Memory B cell (primary cell): Measurements from ENCODE around the gene S100A16.
A peak's percentile ranks its signal among the peaks of the same experiment; 100 is the strongest.

Experiments
- ATAC-seq: fragments of 150-1000 bp; cut with Tn5 transposase; 2 replicates; pipeline ENCODE4 v1.10.0; 2021; ENCODE audit warnings: low read depth, mild to moderate bottlenecking, moderate library complexity
- DNase-seq, 2 donors: peaks; one replicate each; pipeline ENCODE4 v3.0.0; 2022; ENCODE audit warnings: low spot score in 2 of 2
- H3K27ac Mint-ChIP-seq: one replicate; pipeline ENCODE4 v1.8.0; 2022; ENCODE audit warnings: mild to moderate bottlenecking, moderate library complexity, mixed read lengths
- H3K27me3 Mint-ChIP-seq: one replicate; pipeline ENCODE4 v1.8.0; 2022; ENCODE audit warnings: mixed read lengths
- H3K36me3 Mint-ChIP-seq: one replicate; pipeline ENCODE4 v1.8.0; 2022; ENCODE audit warnings: mild to moderate bottlenecking, mixed read lengths
- H3K4me1 Mint-ChIP-seq: one replicate; pipeline ENCODE4 v1.8.0; 2022; ENCODE audit warnings: mixed read lengths
- H3K4me3 Mint-ChIP-seq: one replicate; pipeline ENCODE4 v1.8.0; 2022; ENCODE audit warnings: mild to moderate bottlenecking, moderate library complexity, mixed read lengths
- H3K9me3 Mint-ChIP-seq: one replicate; pipeline ENCODE4 v1.8.0; 2022; ENCODE audit warnings: mixed read lengths

The S100A16 gene

DNA sequence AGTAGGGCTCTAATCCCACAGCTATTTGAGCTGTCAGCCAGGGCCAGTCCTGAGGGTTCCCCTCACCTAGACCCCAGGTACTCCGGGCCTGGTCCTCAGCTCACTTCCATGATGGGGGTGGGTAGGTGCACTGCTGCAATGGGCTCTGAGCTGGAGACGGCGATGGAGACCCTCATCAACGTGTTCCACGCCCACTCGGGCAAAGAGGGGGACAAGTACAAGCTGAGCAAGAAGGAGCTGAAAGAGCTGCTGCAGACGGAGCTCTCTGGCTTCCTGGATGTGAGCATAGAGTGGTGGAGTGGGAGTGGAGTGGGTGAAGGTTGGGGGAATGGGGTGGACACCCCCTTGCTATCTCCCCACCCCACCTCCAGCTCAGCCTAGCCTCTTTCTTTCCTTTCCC lies 17.4 kb upstream of the S100A16 start:
- Mint-ChIP-seq H3K36me3 (peaks cover 3% of the 10 kb centered on the region), H3K4me3 (no peak overlapping the region), H3K4me1 (peaks cover 32% of the 10 kb centered on the region), H3K27me3 (no peaks in the 10 kb centered on the region), H3K9me3 (no peaks in the 10 kb centered on the region), H3K27ac (no peak overlapping the region)
- DNase-seq (no peak), ATAC-seq (no peak)

DNA sequence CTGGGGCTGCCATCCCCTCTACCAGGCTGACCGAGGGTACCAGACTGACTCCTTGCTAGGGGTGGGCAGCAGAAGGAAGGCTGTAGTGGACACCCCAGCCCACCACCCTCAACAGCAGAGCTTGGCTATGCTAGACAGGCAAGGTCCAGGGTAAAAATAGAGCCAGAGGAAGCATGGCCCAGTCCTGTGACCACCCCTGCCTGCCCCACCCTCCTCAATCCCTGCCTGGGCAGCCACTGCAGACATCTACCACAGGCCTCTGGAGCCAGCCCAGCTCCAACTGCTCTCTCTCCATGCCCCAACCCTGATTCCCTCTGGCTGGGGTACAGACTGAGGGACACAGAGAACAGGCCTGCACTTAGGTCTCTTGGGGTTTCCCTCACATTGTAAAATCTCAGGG lies 17.0 kb upstream of the S100A16 start:
- Mint-ChIP-seq H3K4me3 (no peak overlapping the region), H3K9me3 (no peaks in the 10 kb centered on the region), H3K27me3 (no peaks in the 10 kb centered on the region), H3K36me3 (peaks cover 3% of the 10 kb centered on the region), H3K27ac (no peak overlapping the region), H3K4me1 (peaks cover 32% of the 10 kb centered on the region)
- ATAC-seq (no peak), DNase-seq (no peak)

DNA sequence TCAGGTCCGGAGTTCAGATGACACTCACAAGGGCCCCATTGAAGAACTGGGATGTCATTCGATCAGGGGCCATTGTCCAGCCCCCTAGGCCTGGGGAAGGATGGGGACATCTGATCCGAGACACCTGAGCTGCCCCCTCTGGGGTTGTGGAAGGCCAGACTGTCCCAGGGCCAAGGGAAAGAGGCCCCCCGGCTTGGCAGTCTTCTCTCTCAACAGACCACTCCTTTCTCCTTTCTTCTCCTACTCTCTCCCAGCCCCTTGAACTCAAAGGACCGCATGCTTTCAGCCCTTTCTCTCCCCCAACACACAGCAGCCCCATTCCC lies 16.4 kb upstream of the S100A16 start:
- H3K27me3 Mint-ChIP-seq, result no peaks in the 10 kb centered on the region
- DNase-seq (no peak), ATAC-seq (no peak)
- H3K9me3 Mint-ChIP-seq, result no peaks in the 10 kb centered on the region
- H3K4me3 Mint-ChIP-seq, result no peak overlapping the region
- H3K4me1 Mint-ChIP-seq, result peaks cover 31% of the 10 kb centered on the region
- H3K27ac Mint-ChIP-seq, result peak overlapping the region; percentile 46
- peaks cover 2% of the 10 kb centered on the region for H3K36me3 Mint-ChIP-seq

DNA sequence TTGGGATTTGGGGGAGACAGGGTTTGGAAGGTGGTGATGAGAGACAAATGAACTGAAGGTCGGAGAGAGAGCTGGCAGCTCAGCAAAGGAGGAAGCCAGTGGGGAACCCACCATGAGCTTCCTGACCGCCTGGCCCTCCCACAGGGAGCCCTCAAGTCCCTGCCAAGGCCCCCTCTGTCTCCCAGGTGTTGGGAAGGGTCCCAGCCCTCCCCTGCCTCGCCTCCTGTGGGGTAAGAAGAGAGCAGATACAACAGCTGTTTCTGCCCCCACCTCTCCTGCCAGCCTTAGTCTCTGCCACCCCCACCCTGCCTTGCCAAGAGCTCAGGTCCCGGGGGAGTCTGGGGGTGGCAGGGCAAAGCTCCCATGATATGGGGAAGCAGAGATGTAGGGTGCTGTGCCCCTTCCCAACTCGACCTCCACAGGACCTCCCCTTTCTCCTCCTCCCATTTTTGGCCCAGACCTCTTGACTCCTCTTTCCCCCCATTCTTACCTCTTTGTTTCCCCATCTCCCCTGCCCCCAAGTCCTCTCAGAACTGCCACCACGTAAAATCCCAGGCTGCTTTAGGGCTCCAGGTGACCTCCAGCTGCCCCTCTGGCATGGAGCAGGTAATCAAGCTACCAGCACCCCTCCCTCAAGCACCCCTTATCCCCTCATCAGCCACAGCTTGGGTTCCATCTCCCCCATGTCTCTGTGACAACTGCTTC lies 15.9 kb upstream of the S100A16 start:
- H3K27me3 Mint-ChIP-seq, result no peaks in the 10 kb centered on the region
- H3K4me1 Mint-ChIP-seq, result peaks cover 29% of the 10 kb centered on the region
- no peak overlapping the region for H3K4me3 Mint-ChIP-seq
- H3K27ac Mint-ChIP-seq, result peak overlapping the region; percentile 46
- no peaks in the 10 kb centered on the region for H3K9me3 Mint-ChIP-seq
- DNase-seq, result no peak
- no peaks in the 10 kb centered on the region for H3K36me3 Mint-ChIP-seq
- ATAC-seq, result no peak

DNA sequence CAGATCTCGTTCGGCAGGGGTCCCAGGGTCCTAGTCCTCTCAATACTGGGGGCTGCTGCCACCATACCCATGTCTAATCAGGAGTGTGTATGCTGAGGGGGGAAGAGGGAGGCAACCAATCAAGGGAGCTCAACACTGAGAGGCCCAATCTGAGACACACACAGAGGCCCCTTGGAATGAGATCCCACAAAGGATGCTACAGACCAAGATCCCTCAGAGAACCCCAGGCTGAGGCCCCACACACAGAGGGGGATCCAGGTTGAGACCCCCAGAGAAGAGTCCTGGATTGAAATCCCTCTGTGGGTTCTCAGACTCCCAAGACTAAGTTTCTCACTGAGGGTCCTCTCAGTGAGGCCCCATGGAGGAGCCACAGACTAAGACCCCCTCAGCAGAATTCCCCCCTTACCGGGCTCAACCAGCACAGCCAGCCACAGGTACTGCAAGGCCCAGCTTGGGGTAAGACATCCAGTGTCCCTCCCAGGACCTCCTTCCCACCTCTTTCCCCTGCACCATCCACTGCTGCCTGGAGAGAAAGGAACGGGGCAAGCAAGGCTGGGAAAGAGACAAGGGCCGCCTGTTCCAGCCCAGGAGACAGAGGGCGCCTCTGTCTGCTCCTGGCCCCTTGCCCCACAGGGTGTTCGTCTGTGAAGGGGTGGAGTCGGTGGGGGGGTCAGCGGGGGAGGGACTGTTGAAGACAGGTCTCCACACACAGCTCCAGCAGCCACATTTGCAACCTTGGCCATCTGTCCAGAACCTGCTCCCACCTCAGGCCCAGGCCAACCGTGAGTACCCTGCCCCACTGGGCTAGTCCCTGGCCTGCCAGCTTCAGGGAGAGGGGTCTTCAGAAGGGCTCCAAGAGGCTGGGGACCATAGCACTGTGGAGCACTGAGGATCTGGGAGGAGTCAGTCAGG lies 15.0 kb upstream of the S100A16 start, which contains the start of gene S100A1:
Gene S100A1, plus strand, starts transcription at position 720 of the 912 bp plus-strand sequence. CDS start 2,088 bp downstream, outside the sequence.
- H3K36me3 Mint-ChIP-seq, result no peaks in the 10 kb centered on the region
- peak within 1 kb of the TSS; percentile 71 for H3K4me3 Mint-ChIP-seq
- no peaks in the 10 kb centered on the region for H3K9me3 Mint-ChIP-seq
- DNase-seq (no peak), ATAC-seq (no peak)
- no peaks in the 10 kb centered on the region for H3K27me3 Mint-ChIP-seq
- H3K4me1 Mint-ChIP-seq, result peaks cover 26% of the 10 kb centered on the region
- peak within 1 kb of the TSS; percentile 46 for H3K27ac Mint-ChIP-seq

DNA sequence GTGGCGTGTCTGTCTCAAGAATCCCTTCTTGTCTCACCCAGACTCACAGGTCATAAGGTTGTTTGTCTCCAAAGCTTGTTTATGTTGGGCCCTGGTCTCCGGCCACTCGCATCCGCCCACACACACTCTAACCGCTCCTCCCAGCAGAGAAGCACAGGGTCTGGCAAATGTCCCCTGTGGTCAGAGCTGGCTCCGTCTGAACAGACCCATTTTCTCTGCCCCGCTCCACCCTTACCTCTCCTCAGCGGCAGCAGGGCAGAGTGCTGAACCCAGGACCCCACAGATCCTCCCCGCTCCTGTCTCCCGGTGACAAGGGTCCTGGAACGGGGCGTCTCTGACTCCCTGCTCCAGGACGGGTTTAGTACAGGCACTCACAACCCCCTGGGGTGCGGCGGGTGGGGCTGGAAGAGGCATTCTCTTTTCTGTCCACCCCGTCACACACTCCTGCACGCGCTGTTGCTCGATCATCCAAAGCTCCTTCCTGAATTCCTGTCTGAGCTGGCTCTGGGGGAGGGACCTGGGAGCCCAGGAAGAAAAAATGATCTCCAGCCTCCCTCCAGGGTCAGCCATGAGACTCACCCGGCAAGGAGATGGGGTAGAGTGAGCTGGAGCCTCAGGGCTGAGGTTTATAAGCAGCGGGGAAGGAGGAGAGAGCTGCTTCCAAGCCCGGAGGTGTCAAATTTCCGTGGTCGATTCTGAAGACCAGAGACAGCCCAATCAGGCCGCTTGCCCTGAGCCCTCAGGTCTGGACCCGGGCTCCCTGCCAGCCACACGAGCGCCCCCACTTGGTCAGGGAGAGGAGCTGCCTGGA lies 14.2 kb upstream of the S100A16 start, which contains the start of gene S100A13:
Gene S100A13, minus strand, starts transcription at position 602 of the 811 bp plus-strand sequence. CDS start 1,033 bp downstream, outside the sequence.
- peak within 1 kb of the TSS; percentile 71 for H3K4me3 Mint-ChIP-seq
- H3K9me3 Mint-ChIP-seq, result no peaks in the 10 kb centered on the region
- peak within 1 kb of the TSS; percentile 7 for H3K27ac Mint-ChIP-seq
- H3K27me3 Mint-ChIP-seq, result no peaks in the 10 kb centered on the region
- H3K4me1 Mint-ChIP-seq, result peaks cover 25% of the 10 kb centered on the region
- DNase-seq (no peak), ATAC-seq (peak; percentile 43)
- no peaks in the 10 kb centered on the region for H3K36me3 Mint-ChIP-seq

DNA sequence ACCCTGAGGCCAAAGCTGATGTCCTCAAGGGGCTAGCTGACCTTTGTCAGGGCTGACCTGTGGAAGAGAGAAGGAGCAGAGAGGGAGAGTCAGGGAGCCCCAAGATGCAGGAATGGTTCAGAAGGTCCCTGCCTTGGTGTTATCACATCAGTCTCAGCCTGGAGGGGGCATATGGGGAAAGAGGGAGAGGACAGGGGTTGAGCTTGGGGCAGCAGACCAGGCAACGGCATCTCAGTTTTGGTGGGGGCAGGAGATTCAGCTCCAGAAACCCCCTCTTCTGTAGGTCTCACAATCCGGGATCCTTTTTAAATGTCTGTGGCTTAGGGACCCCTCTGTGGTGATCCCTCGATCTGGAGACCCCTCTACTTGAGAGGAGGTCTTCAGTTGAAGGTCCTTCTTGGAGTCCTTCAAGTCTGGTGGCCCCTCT lies 13.6 kb upstream of the S100A16 start:
- DNase-seq (no peak), ATAC-seq (no peak)
- Mint-ChIP-seq H3K27ac (no peak overlapping the region), H3K27me3 (no peaks in the 10 kb centered on the region), H3K36me3 (no peaks in the 10 kb centered on the region), H3K4me3 (no peak overlapping the region), H3K4me1 (peaks cover 25% of the 10 kb centered on the region), H3K9me3 (no peaks in the 10 kb centered on the region)

DNA sequence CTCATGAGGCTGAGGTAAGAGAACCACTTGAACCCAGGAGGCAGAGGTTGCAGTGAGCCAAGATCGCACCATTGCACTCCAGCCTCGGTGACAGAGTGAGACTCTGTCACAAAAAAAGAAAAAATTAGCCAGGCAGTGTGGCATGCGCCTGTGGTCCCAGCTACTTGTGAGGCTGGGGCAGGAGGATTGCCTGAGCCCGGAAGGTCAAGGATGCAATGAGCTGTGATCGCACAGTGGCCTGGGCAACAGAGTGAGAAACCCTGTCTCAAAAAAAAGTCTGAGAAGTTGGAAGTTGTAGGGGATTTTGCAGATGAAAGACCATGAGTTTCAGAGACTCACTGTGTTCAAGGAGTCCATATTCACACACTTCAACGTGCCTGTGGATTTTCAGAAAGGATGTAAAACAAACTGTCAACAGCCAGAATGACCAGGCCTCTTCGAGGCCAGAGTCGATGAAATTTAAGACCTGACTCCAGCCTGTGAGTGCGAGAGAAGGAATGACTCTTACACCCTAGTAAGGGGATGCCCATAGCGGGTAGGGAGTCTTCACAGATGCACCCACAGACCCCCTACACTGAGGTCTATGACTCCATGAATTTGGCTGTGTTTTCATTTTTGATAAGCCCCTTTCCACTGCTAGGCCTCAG lies 12.2 kb upstream of the S100A16 start:
- Mint-ChIP-seq H3K27me3 (no peaks in the 10 kb centered on the region), H3K4me3 (no peak overlapping the region), H3K9me3 (no peaks in the 10 kb centered on the region), H3K36me3 (no peaks in the 10 kb centered on the region), H3K27ac (no peak overlapping the region), H3K4me1 (peaks cover 25% of the 10 kb centered on the region)
- DNase-seq (no peak), ATAC-seq (no peak)

DNA sequence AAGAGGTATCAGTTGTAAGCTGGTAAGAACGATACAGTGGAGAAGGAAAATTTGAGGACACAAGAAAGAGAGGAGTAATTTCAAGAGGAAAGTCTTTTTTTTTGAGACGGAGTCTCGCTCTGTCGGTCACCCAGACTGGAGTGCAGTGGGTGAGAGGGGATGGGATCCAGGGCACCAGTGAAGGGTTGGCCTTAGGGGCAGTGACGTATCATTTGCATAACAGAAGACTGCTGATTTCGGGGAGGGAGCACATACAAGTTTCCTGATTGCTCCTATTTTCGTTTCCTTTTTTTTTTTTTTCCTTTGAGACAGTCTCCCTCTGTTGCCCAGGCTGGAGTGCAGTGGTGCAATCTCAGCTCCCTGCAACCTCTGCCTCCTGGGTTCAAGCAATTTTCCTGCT lies 10.2 kb upstream of the S100A16 start:
- no peaks in the 10 kb centered on the region for H3K36me3 Mint-ChIP-seq
- no peak overlapping the region for H3K4me3 Mint-ChIP-seq
- H3K9me3 Mint-ChIP-seq, result no peaks in the 10 kb centered on the region
- peak overlapping the region; percentile 35 for H3K27ac Mint-ChIP-seq
- no peaks in the 10 kb centered on the region for H3K27me3 Mint-ChIP-seq
- DNase-seq (no peak), ATAC-seq (no peak)
- peaks cover 15% of the 10 kb centered on the region for H3K4me1 Mint-ChIP-seq

DNA sequence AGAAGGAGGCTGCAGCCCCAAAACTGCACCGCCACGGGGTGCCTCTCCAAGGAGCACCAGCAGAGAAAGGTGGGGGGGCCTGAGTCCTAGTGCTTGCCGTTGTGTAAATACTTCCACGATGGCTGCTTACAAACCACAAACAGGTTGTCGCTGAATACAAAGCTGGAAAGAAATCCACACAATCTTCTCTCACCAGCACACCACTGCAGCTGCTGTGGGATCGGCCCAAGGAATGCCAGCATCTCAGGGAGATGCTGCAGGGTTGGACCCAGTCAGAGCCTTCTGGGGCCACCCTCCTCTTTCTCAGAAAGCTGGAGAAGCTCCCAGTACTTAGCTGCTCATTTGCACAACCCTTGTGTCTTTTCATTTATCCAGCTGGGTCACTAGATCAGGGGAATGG lies 6.2 kb upstream of the S100A16 start:
- no peaks in the 10 kb centered on the region for H3K27me3 Mint-ChIP-seq
- H3K36me3 Mint-ChIP-seq, result no peaks in the 10 kb centered on the region
- no peaks in the 10 kb centered on the region for H3K9me3 Mint-ChIP-seq
- peaks cover 3% of the 10 kb centered on the region for H3K4me1 Mint-ChIP-seq
- no peak overlapping the region for H3K4me3 Mint-ChIP-seq
- ATAC-seq (no peak), DNase-seq (no peak)
- no peak overlapping the region for H3K27ac Mint-ChIP-seq

DNA sequence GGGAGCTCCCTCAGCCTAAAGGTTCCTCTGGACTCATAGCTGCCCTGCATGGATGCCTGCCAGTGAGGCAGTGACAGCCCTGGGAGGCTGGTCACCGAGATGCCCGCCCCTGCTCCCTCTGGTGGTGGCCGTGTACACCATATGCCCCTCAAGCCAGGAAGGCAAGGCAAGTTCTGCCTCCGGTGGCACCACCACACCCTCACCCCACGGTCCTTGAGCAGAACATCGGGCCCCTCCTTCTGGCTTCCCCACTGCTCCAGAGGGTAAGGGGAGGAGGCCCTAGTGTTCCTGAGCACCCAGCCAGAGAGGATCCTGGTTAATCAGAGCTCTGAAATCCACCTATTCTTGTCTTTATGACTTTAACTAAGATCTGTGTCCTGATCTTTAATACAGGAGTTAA lies 4.7 kb upstream of the S100A16 start:
- Mint-ChIP-seq H3K36me3 (no peaks in the 10 kb centered on the region), H3K9me3 (no peaks in the 10 kb centered on the region), H3K27ac (no peak overlapping the region), H3K27me3 (no peaks in the 10 kb centered on the region), H3K4me1 (no peaks in the 10 kb centered on the region), H3K4me3 (no peak overlapping the region)
- DNase-seq (peak; percentile 58), ATAC-seq (peak; percentile 98)

DNA sequence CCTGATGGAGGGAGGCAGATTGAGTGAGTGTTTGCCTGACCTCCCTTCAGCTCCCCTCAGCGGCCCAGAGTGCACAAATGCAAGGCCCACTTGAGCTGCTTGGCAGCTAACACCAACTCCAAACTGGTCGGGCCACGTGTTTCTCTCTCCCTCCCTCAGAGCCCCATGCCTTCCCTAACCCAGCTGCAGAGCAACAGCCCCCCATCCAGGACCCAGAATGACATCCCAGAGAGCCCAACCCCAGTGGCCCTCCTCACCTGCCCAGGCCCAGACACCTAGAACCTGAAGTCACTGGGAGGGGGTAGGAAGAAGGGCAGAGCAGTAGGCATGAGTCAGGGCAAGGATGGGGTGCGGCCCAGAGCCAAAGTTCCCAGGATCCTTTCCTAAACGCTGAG lies 4.0 kb upstream of the S100A16 start:
- Mint-ChIP-seq H3K4me3 (no peak overlapping the region), H3K9me3 (no peaks in the 10 kb centered on the region), H3K27me3 (no peaks in the 10 kb centered on the region), H3K27ac (no peak overlapping the region), H3K36me3 (no peaks in the 10 kb centered on the region), H3K4me1 (no peaks in the 10 kb centered on the region)
- DNase-seq (no peak), ATAC-seq (no peak)

DNA sequence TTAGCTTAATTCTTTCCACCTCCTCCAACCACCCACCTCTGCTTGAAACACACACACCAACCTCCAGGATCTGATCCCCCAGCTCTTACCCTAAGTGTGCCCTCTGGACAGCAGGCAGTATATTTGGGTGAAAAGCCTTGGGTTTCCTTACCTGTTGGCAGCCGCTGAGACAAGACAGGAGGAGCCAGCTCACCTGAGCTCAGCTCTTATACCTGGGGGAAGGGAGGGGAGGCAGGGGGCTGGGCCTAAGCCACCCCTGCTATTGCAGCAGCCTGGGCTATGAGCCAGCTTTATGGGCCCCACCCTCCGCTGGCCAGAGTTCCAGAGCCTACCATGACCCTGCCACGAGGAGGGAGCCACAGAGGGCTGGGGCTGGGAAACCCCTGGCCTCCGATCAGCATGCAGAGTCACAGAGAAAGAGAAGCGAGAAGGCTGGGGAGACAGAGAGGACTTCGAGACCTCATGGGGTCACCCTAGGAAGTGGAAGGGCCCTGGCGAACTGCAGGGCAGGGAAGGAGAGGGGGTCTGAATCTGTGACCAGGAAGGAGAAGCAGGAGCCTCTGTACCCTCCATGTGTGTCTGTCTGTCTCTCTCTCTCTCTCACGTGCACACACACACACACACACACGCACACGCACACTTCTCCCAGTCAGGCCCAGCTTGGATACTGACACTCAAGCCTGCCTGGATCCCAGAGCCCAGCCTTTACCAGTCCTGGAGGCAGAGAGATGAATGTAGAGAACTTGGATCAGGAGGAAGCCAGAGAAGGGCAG lies 3.4 kb upstream of the S100A16 start, which contains the start of gene S100A14:
Gene S100A14, minus strand, starts transcription at position 182 of the 773 bp plus-strand sequence. CDS start 467 bp downstream, outside the sequence.
- Mint-ChIP-seq H3K27ac (no peak within 1 kb of the TSS), H3K27me3 (no peaks in the 10 kb centered on the region), H3K9me3 (no peaks in the 10 kb centered on the region), H3K4me3 (no peak within 1 kb of the TSS), H3K4me1 (no peaks in the 10 kb centered on the region), H3K36me3 (no peaks in the 10 kb centered on the region)
- no peak for DNase-seq
- ATAC-seq, result no peak
